WTC11 (cell line): Measurements from ENCODE around the gene CEBPA.

Experiments used
- ETV6 ChIP-seq: sonication (generic); formaldehyde crosslinking; IDR thresholded peaks from 2 replicates; pipeline ENCODE4 v1.8.1; 2022; ENCODE audit warnings: mild to moderate bottlenecking, missing genetic modification reagents
- FOXK1 ChIP-seq: sonication (generic); formaldehyde crosslinking; IDR thresholded peaks from 2 replicates; pipeline ENCODE4 v1.8.0; 2022; ENCODE audit warnings: mild to moderate bottlenecking, moderate library complexity, missing genetic modification reagents
- NFE2L1 ChIP-seq: sonication (generic); formaldehyde crosslinking; IDR thresholded peaks from 2 replicates; pipeline ENCODE4 v1.8.1; 2023; ENCODE audit warnings: missing genetic modification reagents
- SMAD3 ChIP-seq: sonication (generic); formaldehyde crosslinking; IDR thresholded peaks from 2 replicates; pipeline ENCODE4 v1.8.0; 2022; ENCODE audit warnings: missing genetic modification reagents, mild to moderate bottlenecking, borderline replicate concordance
- TF ChIP-seq, protein P1 (sequence below): fragments of 200-600 bp; IDR thresholded peaks from 2 replicates; pipeline ENCODE4 v1.8.0; 2022; ENCODE audit warnings: antibody characterized with exemption
- TF ChIP-seq, protein P2 (sequence below): sonication (generic); formaldehyde crosslinking; IDR thresholded peaks from 2 replicates; pipeline ENCODE4 v1.8.1; 2022; ENCODE audit warnings: low read depth, mild to moderate bottlenecking, moderate library complexity, missing genetic modification reagents, borderline replicate concordance
- TF ChIP-seq, protein P3 (sequence below): sonication (generic); formaldehyde crosslinking; IDR thresholded peaks from 2 replicates; pipeline ENCODE4 v1.8.1; 2023; ENCODE audit warnings: mild to moderate bottlenecking, missing genetic modification reagents, moderate library complexity
- TF ChIP-seq, protein P4 (sequence below): sonication (generic); formaldehyde crosslinking; IDR thresholded peaks from 2 replicates; pipeline ENCODE4 v1.8.0; 2023; ENCODE audit warnings: missing genetic modification reagents, mild to moderate bottlenecking, borderline replicate concordance

DNA sequence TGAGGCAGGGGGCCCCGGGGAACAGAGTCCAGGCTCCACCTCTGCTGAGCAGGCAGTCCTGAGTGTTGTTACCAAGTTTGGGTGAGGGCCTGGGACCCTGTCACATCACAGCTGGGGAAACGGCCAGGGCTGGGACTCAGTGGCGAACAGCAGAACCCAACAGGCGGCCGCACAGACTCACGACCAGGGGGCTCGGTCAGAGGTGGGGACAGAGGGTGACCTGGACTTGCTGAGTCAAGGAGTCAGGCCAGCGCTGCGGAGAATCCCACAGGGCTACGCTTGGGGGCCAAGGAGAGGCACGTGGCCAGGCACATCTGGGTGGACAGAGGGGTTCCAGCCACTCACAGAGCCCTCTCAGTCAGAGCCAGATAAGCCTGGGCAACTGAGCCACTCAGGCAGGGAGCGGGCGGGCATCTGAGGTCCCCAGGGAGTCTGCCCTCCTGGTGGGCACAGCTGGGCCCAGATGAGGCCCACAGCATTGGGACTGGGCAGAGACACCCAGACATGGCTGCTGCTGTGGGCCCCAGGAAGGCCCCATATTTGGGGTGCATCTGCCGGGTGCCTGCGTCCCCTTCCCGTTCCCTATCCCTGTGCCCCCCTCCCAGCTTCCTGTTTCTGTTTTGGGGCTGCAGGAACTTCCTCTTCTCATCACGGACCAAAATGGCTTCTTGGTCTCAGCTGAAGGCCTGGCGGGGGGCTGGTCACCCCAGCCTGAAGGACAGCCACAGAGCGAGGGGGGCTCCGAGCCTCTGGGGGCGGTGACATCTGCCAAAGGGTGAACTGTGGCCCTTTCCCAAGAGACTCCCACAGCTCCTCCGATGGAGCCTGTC is 34.0 kb downstream of the CEBPA start:
- TF ChIP-seq, protein P1, sequence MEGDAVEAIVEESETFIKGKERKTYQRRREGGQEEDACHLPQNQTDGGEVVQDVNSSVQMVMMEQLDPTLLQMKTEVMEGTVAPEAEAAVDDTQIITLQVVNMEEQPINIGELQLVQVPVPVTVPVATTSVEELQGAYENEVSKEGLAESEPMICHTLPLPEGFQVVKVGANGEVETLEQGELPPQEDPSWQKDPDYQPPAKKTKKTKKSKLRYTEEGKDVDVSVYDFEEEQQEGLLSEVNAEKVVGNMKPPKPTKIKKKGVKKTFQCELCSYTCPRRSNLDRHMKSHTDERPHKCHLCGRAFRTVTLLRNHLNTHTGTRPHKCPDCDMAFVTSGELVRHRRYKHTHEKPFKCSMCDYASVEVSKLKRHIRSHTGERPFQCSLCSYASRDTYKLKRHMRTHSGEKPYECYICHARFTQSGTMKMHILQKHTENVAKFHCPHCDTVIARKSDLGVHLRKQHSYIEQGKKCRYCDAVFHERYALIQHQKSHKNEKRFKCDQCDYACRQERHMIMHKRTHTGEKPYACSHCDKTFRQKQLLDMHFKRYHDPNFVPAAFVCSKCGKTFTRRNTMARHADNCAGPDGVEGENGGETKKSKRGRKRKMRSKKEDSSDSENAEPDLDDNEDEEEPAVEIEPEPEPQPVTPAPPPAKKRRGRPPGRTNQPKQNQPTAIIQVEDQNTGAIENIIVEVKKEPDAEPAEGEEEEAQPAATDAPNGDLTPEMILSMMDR, result no peak
- TF ChIP-seq ETV6 (no peak), NFE2L1 (CRISPR knock-in tag) (no peak), SMAD3 (CRISPR knock-in tag) (no peak), FOXK1 (no peak)
- TF ChIP-seq, protein P2, sequence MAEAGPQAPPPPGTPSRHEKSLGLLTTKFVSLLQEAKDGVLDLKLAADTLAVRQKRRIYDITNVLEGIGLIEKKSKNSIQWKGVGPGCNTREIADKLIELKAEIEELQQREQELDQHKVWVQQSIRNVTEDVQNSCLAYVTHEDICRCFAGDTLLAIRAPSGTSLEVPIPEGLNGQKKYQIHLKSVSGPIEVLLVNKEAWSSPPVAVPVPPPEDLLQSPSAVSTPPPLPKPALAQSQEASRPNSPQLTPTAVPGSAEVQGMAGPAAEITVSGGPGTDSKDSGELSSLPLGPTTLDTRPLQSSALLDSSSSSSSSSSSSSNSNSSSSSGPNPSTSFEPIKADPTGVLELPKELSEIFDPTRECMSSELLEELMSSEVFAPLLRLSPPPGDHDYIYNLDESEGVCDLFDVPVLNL (CRISPR knock-in tag), result no peak
- TF ChIP-seq, protein P3, sequence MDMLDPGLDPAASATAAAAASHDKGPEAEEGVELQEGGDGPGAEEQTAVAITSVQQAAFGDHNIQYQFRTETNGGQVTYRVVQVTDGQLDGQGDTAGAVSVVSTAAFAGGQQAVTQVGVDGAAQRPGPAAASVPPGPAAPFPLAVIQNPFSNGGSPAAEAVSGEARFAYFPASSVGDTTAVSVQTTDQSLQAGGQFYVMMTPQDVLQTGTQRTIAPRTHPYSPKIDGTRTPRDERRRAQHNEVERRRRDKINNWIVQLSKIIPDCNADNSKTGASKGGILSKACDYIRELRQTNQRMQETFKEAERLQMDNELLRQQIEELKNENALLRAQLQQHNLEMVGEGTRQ (CRISPR knock-in tag), result no peak
- TF ChIP-seq, protein P4, sequence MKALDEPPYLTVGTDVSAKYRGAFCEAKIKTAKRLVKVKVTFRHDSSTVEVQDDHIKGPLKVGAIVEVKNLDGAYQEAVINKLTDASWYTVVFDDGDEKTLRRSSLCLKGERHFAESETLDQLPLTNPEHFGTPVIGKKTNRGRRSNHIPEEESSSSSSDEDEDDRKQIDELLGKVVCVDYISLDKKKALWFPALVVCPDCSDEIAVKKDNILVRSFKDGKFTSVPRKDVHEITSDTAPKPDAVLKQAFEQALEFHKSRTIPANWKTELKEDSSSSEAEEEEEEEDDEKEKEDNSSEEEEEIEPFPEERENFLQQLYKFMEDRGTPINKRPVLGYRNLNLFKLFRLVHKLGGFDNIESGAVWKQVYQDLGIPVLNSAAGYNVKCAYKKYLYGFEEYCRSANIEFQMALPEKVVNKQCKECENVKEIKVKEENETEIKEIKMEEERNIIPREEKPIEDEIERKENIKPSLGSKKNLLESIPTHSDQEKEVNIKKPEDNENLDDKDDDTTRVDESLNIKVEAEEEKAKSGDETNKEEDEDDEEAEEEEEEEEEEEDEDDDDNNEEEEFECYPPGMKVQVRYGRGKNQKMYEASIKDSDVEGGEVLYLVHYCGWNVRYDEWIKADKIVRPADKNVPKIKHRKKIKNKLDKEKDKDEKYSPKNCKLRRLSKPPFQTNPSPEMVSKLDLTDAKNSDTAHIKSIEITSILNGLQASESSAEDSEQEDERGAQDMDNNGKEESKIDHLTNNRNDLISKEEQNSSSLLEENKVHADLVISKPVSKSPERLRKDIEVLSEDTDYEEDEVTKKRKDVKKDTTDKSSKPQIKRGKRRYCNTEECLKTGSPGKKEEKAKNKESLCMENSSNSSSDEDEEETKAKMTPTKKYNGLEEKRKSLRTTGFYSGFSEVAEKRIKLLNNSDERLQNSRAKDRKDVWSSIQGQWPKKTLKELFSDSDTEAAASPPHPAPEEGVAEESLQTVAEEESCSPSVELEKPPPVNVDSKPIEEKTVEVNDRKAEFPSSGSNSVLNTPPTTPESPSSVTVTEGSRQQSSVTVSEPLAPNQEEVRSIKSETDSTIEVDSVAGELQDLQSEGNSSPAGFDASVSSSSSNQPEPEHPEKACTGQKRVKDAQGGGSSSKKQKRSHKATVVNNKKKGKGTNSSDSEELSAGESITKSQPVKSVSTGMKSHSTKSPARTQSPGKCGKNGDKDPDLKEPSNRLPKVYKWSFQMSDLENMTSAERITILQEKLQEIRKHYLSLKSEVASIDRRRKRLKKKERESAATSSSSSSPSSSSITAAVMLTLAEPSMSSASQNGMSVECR (CRISPR knock-in tag), result no peak
